Liver (tissue), 3 donors: ENCODE data around the gene SERP2.

Experiments used
- EGR1 ChIP-seq, 2 donors: IDR thresholded peaks; 2 replicates each; pipeline ENCODE4 v1.6.1; 2016 to 2018; ENCODE audit warnings: antibody characterized with exemption in 2 of 2, low read depth in 2 of 2
- FOXA1 ChIP-seq: IDR thresholded peaks from 2 replicates; pipeline ENCODE4 v1.6.1; 2016; ENCODE audit warnings: antibody characterized with exemption
- GABPA ChIP-seq, 2 donors: IDR thresholded peaks in 1 of 2; conservative IDR thresholded peaks in 1 of 2; 2 replicates each; pipeline ENCODE4 v1.6.1; 2016; ENCODE audit warnings: antibody characterized with exemption in 2 of 2, mild to moderate bottlenecking in 1 of 2, moderate library complexity in 1 of 2
- HNF4G ChIP-seq: IDR thresholded peaks from 2 replicates; pipeline ENCODE4 v1.6.1; 2016; ENCODE audit warnings: antibody characterized with exemption
- JUND ChIP-seq, 2 donors: IDR thresholded peaks; 2 replicates each; pipeline ENCODE4 v1.6.1; 2016; ENCODE audit warnings: antibody characterized with exemption in 2 of 2
- SP1 ChIP-seq: IDR thresholded peaks from 2 replicates; pipeline ENCODE4 v1.6.1; 2018; ENCODE audit warnings: antibody characterized with exemption, mild to moderate bottlenecking
- TAF1 ChIP-seq: conservative IDR thresholded peaks from 2 replicates; pipeline ENCODE4 v1.6.1; 2016; ENCODE audit warnings: antibody characterized with exemption, mild to moderate bottlenecking
- YY1 ChIP-seq: IDR thresholded peaks from 2 replicates; pipeline ENCODE4 v1.6.1; 2016; ENCODE audit warnings: antibody characterized with exemption, mild to moderate bottlenecking
- TF ChIP-seq, protein P1 (sequence below): fragments of 150-350 bp; IDR thresholded peaks from 2 replicates; pipeline ENCODE4 v1.5.1; 2017; ENCODE audit warnings: improper control_type of control experiment, low read depth, low read length; ENCODE audit not compliant: missing input control
- TF ChIP-seq, protein P2 (sequence below): IDR thresholded peaks from 2 replicates; pipeline ENCODE4 v1.6.1; 2016; ENCODE audit warnings: antibody characterized with exemption, mild to moderate bottlenecking
- TF ChIP-seq, protein P3 (sequence below): IDR thresholded peaks from 2 replicates; pipeline ENCODE4 v1.6.1; 2016; ENCODE audit warnings: antibody characterized with exemption
- TF ChIP-seq, protein P4 (sequence below): IDR thresholded peaks from 2 replicates; pipeline ENCODE4 v1.6.1; 2016; ENCODE audit warnings: antibody characterized with exemption
- TF ChIP-seq, protein P5 (sequence below): IDR thresholded peaks from 2 replicates; pipeline ENCODE4 v1.6.1; 2016; ENCODE audit warnings: antibody characterized with exemption
- donor health status: healthy.
- donor health status: healthy.

DNA sequence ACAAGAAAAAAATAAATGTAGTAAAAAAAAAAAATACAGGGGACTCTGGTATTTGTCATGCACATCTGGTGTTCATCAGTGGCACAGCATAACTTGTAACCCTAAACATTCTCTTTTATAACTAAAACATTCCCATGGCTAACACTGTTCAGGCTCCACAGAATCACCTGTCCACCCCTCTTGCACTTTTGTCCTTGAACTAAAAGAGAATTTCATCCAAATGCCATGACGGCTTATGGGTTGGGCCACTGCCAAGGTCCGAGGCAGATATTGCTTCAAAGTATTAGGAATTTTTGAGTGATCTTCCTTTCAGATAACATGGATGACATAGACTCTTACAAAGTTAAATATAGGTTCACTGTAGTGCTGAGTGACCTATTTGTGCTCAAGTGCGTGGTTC is 25.7 kb upstream of the SERP2 start:
- TF ChIP-seq FOXA1 (no peak), YY1 (no peak), JUND (IDR thresholded peaks at IDR 0.05) (no peak), GABPA (IDR thresholded peaks at IDR 0.05 in 1 of 2, conservative IDR thresholded peaks at IDR 0.05 in 1 of 2) (no peak), SP1 (no peak), EGR1 (IDR thresholded peaks at IDR 0.05; ENCODE audit: low read depth in 2 of 2) (no peak), TAF1 (no peak), HNF4G (no peak)
- TF ChIP-seq, protein P1, sequence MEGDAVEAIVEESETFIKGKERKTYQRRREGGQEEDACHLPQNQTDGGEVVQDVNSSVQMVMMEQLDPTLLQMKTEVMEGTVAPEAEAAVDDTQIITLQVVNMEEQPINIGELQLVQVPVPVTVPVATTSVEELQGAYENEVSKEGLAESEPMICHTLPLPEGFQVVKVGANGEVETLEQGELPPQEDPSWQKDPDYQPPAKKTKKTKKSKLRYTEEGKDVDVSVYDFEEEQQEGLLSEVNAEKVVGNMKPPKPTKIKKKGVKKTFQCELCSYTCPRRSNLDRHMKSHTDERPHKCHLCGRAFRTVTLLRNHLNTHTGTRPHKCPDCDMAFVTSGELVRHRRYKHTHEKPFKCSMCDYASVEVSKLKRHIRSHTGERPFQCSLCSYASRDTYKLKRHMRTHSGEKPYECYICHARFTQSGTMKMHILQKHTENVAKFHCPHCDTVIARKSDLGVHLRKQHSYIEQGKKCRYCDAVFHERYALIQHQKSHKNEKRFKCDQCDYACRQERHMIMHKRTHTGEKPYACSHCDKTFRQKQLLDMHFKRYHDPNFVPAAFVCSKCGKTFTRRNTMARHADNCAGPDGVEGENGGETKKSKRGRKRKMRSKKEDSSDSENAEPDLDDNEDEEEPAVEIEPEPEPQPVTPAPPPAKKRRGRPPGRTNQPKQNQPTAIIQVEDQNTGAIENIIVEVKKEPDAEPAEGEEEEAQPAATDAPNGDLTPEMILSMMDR, result no peak
- TF ChIP-seq, protein P2, sequence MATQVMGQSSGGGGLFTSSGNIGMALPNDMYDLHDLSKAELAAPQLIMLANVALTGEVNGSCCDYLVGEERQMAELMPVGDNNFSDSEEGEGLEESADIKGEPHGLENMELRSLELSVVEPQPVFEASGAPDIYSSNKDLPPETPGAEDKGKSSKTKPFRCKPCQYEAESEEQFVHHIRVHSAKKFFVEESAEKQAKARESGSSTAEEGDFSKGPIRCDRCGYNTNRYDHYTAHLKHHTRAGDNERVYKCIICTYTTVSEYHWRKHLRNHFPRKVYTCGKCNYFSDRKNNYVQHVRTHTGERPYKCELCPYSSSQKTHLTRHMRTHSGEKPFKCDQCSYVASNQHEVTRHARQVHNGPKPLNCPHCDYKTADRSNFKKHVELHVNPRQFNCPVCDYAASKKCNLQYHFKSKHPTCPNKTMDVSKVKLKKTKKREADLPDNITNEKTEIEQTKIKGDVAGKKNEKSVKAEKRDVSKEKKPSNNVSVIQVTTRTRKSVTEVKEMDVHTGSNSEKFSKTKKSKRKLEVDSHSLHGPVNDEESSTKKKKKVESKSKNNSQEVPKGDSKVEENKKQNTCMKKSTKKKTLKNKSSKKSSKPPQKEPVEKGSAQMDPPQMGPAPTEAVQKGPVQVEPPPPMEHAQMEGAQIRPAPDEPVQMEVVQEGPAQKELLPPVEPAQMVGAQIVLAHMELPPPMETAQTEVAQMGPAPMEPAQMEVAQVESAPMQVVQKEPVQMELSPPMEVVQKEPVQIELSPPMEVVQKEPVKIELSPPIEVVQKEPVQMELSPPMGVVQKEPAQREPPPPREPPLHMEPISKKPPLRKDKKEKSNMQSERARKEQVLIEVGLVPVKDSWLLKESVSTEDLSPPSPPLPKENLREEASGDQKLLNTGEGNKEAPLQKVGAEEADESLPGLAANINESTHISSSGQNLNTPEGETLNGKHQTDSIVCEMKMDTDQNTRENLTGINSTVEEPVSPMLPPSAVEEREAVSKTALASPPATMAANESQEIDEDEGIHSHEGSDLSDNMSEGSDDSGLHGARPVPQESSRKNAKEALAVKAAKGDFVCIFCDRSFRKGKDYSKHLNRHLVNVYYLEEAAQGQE, result no peak
- TF ChIP-seq, protein P3, sequence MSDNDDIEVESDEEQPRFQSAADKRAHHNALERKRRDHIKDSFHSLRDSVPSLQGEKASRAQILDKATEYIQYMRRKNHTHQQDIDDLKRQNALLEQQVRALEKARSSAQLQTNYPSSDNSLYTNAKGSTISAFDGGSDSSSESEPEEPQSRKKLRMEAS, result no peak
- TF ChIP-seq, protein P4, sequence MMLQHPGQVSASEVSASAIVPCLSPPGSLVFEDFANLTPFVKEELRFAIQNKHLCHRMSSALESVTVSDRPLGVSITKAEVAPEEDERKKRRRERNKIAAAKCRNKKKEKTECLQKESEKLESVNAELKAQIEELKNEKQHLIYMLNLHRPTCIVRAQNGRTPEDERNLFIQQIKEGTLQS, result no peak
- TF ChIP-seq, protein P5, sequence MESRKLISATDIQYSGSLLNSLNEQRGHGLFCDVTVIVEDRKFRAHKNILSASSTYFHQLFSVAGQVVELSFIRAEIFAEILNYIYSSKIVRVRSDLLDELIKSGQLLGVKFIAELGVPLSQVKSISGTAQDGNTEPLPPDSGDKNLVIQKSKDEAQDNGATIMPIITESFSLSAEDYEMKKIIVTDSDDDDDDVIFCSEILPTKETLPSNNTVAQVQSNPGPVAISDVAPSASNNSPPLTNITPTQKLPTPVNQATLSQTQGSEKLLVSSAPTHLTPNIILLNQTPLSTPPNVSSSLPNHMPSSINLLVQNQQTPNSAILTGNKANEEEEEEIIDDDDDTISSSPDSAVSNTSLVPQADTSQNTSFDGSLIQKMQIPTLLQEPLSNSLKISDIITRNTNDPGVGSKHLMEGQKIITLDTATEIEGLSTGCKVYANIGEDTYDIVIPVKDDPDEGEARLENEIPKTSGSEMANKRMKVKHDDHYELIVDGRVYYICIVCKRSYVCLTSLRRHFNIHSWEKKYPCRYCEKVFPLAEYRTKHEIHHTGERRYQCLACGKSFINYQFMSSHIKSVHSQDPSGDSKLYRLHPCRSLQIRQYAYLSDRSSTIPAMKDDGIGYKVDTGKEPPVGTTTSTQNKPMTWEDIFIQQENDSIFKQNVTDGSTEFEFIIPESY, result no peak
